Measurements from ENCODE around the gene TRMT11.
A peak's percentile ranks its signal among the peaks of the same experiment; 100 is the strongest.

TRMT11 gene

DNA sequence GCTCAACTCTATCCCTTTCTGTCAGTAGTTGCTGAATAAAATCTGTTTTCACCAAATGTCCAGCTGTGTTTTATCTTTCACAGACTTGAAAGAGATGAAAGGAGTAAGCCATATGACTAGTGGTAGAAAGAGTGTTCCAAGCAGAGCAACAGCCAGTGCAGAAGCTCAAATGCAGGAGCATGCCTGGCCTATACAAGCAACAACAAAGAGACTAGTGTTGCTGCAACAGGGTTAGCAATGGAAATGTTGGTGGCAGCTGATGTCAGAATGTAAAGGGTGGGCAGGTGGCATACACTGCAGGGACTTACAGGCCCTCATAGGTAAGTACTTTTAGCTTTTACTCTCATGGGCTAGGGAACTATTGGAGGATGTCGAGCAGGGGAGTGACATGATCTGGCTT is 35.0 kb upstream of the TRMT11 start:
- H3K4me2 ChIP-seq (ENCODE audit: low read length): no peak overlapping the region
- no peaks in the 10 kb centered on the region for H3K4me1 ChIP-seq
- peaks cover 4% of the 10 kb centered on the region for H3K79me2 ChIP-seq
- no peak overlapping the region for H3K4me3 ChIP-seq (ENCODE audit: low read depth, low read length)
- TF ChIP-seq CTCF (IDR thresholded peaks at IDR 0.05): no peak
- no peaks in the 10 kb centered on the region for H3K36me3 ChIP-seq (ENCODE audit: control insufficient read depth, insufficient read depth, low read length)
- no peak overlapping the region for H3K27ac ChIP-seq
- no peaks in the 10 kb centered on the region for H3K27me3 ChIP-seq (ENCODE audit: control insufficient read depth, insufficient read depth, low read length)
- H2AFZ ChIP-seq: no peak overlapping the region
- no peaks in the 10 kb centered on the region for H3K9me3 ChIP-seq (ENCODE audit: control insufficient read depth, low read length)
- no peak overlapping the region for H3K9ac ChIP-seq

DNA sequence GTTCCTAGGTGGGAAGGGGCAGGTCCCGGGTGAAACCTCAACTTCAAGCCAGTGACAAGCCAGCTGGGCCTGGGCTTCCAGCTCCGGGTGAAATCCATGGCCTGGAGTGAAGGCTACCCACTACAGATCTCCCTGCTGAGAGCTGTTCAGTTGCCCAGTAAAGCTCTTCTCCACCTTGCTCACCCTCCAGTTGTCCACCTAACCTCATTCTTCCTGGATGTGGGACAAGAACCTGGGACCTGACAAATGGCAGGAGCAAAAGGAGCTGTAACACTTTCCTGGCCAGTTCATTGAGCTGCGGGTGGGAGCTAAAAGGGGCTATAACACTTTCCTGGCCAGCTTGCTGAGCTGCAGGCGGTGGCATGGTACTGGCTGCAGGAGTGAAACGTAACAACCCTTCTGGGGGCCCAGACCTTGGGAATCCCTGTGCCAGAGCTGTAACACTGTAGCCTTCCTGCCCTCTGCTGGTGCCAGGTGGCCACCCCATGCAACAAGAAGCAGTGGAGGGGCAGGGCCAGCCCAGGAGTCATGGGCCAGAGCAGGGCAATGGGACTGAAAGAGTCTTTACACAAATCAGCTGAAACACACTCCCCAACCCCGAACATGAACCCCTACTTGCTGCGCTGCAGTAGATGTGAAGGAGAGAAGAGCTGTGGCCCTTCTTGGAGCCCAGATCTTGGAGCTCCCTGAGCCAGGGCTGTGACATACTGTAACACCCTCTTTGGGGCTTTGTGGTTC is 33.4 kb upstream of the TRMT11 start:
- H2AFZ ChIP-seq: no peak overlapping the region
- H3K4me1 ChIP-seq: no peaks in the 10 kb centered on the region
- TF ChIP-seq CTCF (IDR thresholded peaks at IDR 0.05): no peak
- no peak overlapping the region for H3K27ac ChIP-seq
- H3K79me2 ChIP-seq: peaks cover 16% of the 10 kb centered on the region
- no peak overlapping the region for H3K4me2 ChIP-seq (ENCODE audit: low read length)
- no peaks in the 10 kb centered on the region for H3K27me3 ChIP-seq (ENCODE audit: control insufficient read depth, insufficient read depth, low read length)
- H3K4me3 ChIP-seq (ENCODE audit: low read depth, low read length): no peak overlapping the region
- no peaks in the 10 kb centered on the region for H3K36me3 ChIP-seq (ENCODE audit: control insufficient read depth, insufficient read depth, low read length)
- no peak overlapping the region for H3K9ac ChIP-seq
- no peaks in the 10 kb centered on the region for H3K9me3 ChIP-seq (ENCODE audit: control insufficient read depth, low read length)

GRCh38 chr6:125953502-125953875 is 32.9 kb upstream of the TRMT11 start:
- H3K27me3 ChIP-seq (ENCODE audit: control insufficient read depth, insufficient read depth, low read length): no peaks in the 10 kb centered on the region
- no peak overlapping the region for H3K4me2 ChIP-seq (ENCODE audit: low read length)
- H3K79me2 ChIP-seq: peaks cover 21% of the 10 kb centered on the region
- H2AFZ ChIP-seq: no peak overlapping the region
- no peaks in the 10 kb centered on the region for H3K4me1 ChIP-seq
- H3K9me3 ChIP-seq (ENCODE audit: control insufficient read depth, low read length): no peaks in the 10 kb centered on the region
- no peak overlapping the region for H3K4me3 ChIP-seq (ENCODE audit: low read depth, low read length)
- H3K27ac ChIP-seq: no peak overlapping the region
- H3K9ac ChIP-seq: no peak overlapping the region
- H3K36me3 ChIP-seq (ENCODE audit: control insufficient read depth, insufficient read depth, low read length): no peaks in the 10 kb centered on the region
- no peak for TF ChIP-seq CTCF (IDR thresholded peaks at IDR 0.05)

GRCh38 chr6:125954735-125955339 is 31.5 kb upstream of the TRMT11 start:
- Histone ChIP-seq H3K4me1 (peaks cover 6% of the 10 kb centered on the region), H3K79me2 (peaks cover 33% of the 10 kb centered on the region), H3K27ac (no peak overlapping the region), H3K4me3 (ENCODE audit: low read depth, low read length) (no peak overlapping the region), H3K36me3 (ENCODE audit: control insufficient read depth, insufficient read depth, low read length) (no peaks in the 10 kb centered on the region), H3K9me3 (ENCODE audit: control insufficient read depth, low read length) (no peaks in the 10 kb centered on the region), H3K9ac (no peak overlapping the region), H3K4me2 (ENCODE audit: low read length) (no peak overlapping the region), H3K27me3 (ENCODE audit: control insufficient read depth, insufficient read depth, low read length) (no peaks in the 10 kb centered on the region), H2AFZ (no peak overlapping the region)
- TF ChIP-seq CTCF (IDR thresholded peaks at IDR 0.05): no peak

DNA sequence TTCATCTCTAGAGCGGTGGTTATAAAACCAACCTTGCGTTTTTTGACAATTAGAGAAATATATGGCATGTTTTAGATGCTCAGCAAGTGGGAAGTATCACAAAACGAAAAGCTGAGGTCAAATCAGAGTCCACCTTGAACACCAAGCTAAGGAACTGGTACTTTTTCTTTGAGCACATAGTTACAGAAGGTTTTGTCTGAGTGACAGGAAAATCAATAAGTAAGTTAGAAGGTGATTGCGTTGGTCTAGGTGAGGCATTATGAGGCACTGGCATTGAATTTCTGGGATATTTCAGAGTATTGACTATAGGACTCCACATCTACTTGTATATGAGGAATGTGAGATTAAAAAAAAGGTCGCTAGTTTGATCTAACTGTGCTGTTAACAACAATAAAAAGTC is 30.4 kb upstream of the TRMT11 start:
- H3K27ac ChIP-seq: no peak overlapping the region
- H3K9me3 ChIP-seq (ENCODE audit: control insufficient read depth, low read length): no peaks in the 10 kb centered on the region
- no peak overlapping the region for H3K9ac ChIP-seq
- no peaks in the 10 kb centered on the region for H3K36me3 ChIP-seq (ENCODE audit: control insufficient read depth, insufficient read depth, low read length)
- peak overlapping the region; percentile 76 for H3K4me2 ChIP-seq (ENCODE audit: low read length)
- peaks cover 40% of the 10 kb centered on the region for H3K79me2 ChIP-seq
- peak overlapping the region; percentile 97 for H2AFZ ChIP-seq
- H3K27me3 ChIP-seq (ENCODE audit: control insufficient read depth, insufficient read depth, low read length): no peaks in the 10 kb centered on the region
- TF ChIP-seq CTCF (IDR thresholded peaks at IDR 0.05): no peak
- peak overlapping the region; percentile 95 for H3K4me3 ChIP-seq (ENCODE audit: low read depth, low read length)
- H3K4me1 ChIP-seq: peaks cover 6% of the 10 kb centered on the region

Measured in parathyroid adenoma (tissue), 2 donors.